GM23248 (cell line): ENCODE data around the gene PSENEN.

ENCODE experiments used
- EZH2 ChIP-seq: fragments of 200-600 bp; sonication (generic); IDR thresholded peaks from 2 replicates; pipeline ENCODE4 v1.6.1; 2018; ENCODE audit warnings: antibody characterized with exemption, mild to moderate bottlenecking; ENCODE audit not compliant: insufficient read depth, poor library complexity, severe bottlenecking
- EZH2phosphoT487 ChIP-seq: fragments of 200-600 bp; sonication (generic); IDR thresholded peaks from 2 replicates; pipeline ENCODE4 v1.6.1; 2018; ENCODE audit warnings: antibody characterized with exemption, moderate library complexity, mild to moderate bottlenecking, low read depth; ENCODE audit not compliant: insufficient read depth

DNA sequence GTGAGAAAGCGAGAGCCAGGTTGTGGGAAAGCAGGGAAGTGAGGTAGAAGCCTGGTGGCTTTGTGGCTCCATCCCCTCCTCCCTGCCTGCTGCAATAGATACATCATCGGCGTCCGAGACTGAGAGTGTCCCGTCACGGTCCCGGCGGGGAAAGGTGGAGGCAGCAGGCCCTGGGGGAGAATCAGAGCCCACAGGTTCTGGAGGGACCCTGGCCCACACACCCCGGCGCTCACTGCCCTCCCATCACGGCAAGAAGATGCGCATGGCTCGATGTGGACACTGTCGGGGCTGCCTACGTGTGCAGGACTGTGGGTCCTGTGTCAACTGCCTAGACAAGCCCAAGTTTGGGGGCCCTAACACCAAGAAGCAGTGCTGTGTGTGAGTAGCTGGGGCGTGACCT is 22.6 kb upstream of the PSENEN start:
- no peak for TF ChIP-seq EZH2phosphoT487
- TF ChIP-seq EZH2: no peak
